ENCODE measurements around the gene DOCK4.

DOCK4 gene

GRCh38 chr7:111787099-111787498 lies 419.1 kb downstream of the DOCK4 start:
- H3K27ac ChIP-seq (ENCODE audit: low read depth, low read length), result no peak overlapping the region
- H3K9ac ChIP-seq (ENCODE audit: low read depth, low read length), result no peak overlapping the region
- no peaks in the 10 kb centered on the region for H3K36me3 ChIP-seq (ENCODE audit: control insufficient read depth, insufficient read depth, low read length)
- H3K4me1 ChIP-seq (ENCODE audit: control insufficient read depth, insufficient read depth, low read length), result peaks cover 23% of the 10 kb centered on the region
- no peaks in the 10 kb centered on the region for H3K9me3 ChIP-seq (ENCODE audit: control insufficient read depth, insufficient read depth, low read length)
- no peaks in the 10 kb centered on the region for H3K27me3 ChIP-seq (ENCODE audit: control insufficient read depth, insufficient read depth, low read length)
- H3K4me3 ChIP-seq (ENCODE audit: low read depth, low read length), result no peak overlapping the region

- Histone ChIP-seq H3K4me1 (ENCODE audit: control insufficient read depth, insufficient read depth, low read length) (peaks cover 23% of the 10 kb centered on the region), H3K9ac (ENCODE audit: low read depth, low read length) (no peak overlapping the region), H3K27ac (ENCODE audit: low read depth, low read length) (peak overlapping the region; percentile 12)
These were observed 421.1 kb downstream of the DOCK4 start for GRCh38 chr7:111785076-111785475.

DNA sequence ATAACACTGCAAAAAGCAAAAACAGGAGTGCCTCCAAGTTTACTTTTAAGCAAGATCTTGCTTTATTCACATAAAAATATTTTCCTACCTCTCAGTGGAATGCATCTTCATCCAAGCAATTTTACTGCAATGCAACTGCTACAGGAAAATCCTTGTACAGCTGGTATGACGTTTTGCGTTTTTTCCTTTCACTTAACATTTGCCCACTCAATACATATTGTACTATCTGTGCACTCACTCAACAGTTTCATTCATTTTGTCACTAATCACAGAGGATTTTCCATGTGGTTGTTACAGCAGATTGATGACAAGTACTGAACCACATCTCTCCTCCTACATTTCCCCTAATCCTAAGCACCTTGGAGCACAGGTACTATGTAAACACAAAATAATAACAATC lies 421.9 kb downstream of the DOCK4 start:
- no peak overlapping the region for H3K4me3 ChIP-seq (ENCODE audit: low read depth, low read length)

More at GRCh38 chr7:111785076-111785475, 421.1 kb downstream of the DOCK4 start:
- Histone ChIP-seq H3K9me3 (ENCODE audit: control insufficient read depth, insufficient read depth, low read length) (no peaks in the 10 kb centered on the region), H3K36me3 (ENCODE audit: control insufficient read depth, insufficient read depth, low read length) (no peaks in the 10 kb centered on the region), H3K27me3 (ENCODE audit: control insufficient read depth, insufficient read depth, low read length) (no peaks in the 10 kb centered on the region), H3K4me3 (ENCODE audit: low read depth, low read length) (no peak overlapping the region)

DNA sequence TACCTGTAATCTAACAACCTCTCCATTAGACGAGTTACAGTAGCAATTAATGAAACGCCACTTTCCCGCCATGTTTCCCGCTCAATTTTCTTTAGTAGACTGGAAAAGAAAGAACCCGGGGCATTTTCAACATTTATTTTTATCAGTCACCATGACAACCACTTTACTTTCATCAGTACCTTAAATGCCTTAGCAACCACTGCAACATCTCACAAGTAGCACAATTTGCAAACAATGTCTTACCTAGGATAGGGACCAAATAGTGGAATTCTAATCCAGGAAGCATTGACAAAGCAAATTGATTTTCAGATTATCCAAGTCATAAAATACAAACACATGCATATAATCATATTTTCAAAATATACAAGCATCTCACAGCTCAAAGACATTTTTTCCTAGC lies 422.3 kb downstream of the DOCK4 start:
- H3K36me3 ChIP-seq (ENCODE audit: control insufficient read depth, insufficient read depth, low read length), result no peaks in the 10 kb centered on the region
- no peak overlapping the region for H3K27ac ChIP-seq (ENCODE audit: low read depth, low read length)
- no peaks in the 10 kb centered on the region for H3K9me3 ChIP-seq (ENCODE audit: control insufficient read depth, insufficient read depth, low read length)
- H3K4me1 ChIP-seq (ENCODE audit: control insufficient read depth, insufficient read depth, low read length), result peaks cover 21% of the 10 kb centered on the region
- no peaks in the 10 kb centered on the region for H3K27me3 ChIP-seq (ENCODE audit: control insufficient read depth, insufficient read depth, low read length)
- no peak overlapping the region for H3K4me3 ChIP-seq (ENCODE audit: low read depth, low read length)
- H3K9ac ChIP-seq (ENCODE audit: low read depth, low read length), result no peak overlapping the region

More for the DNA sequence above, 421.9 kb downstream of the DOCK4 start:
- Histone ChIP-seq H3K4me1 (ENCODE audit: control insufficient read depth, insufficient read depth, low read length) (peaks cover 23% of the 10 kb centered on the region), H3K9me3 (ENCODE audit: control insufficient read depth, insufficient read depth, low read length) (no peaks in the 10 kb centered on the region), H3K27ac (ENCODE audit: low read depth, low read length) (no peak overlapping the region), H3K36me3 (ENCODE audit: control insufficient read depth, insufficient read depth, low read length) (no peaks in the 10 kb centered on the region), H3K9ac (ENCODE audit: low read depth, low read length) (no peak overlapping the region), H3K27me3 (ENCODE audit: control insufficient read depth, insufficient read depth, low read length) (no peaks in the 10 kb centered on the region)

- no peak overlapping the region for H3K4me3 ChIP-seq (ENCODE audit: low read depth, low read length)
- H3K36me3 ChIP-seq (ENCODE audit: control insufficient read depth, insufficient read depth, low read length), result no peaks in the 10 kb centered on the region
- H3K9me3 ChIP-seq (ENCODE audit: control insufficient read depth, insufficient read depth, low read length), result no peaks in the 10 kb centered on the region
- H3K27ac ChIP-seq (ENCODE audit: low read depth, low read length), result no peak overlapping the region
- no peak overlapping the region for H3K9ac ChIP-seq (ENCODE audit: low read depth, low read length)
- peaks cover 12% of the 10 kb centered on the region for H3K4me1 ChIP-seq (ENCODE audit: control insufficient read depth, insufficient read depth, low read length)
- H3K27me3 ChIP-seq (ENCODE audit: control insufficient read depth, insufficient read depth, low read length), result no peaks in the 10 kb centered on the region
These were observed 425.7 kb downstream of the DOCK4 start for GRCh38 chr7:111780527-111780926.

DNA sequence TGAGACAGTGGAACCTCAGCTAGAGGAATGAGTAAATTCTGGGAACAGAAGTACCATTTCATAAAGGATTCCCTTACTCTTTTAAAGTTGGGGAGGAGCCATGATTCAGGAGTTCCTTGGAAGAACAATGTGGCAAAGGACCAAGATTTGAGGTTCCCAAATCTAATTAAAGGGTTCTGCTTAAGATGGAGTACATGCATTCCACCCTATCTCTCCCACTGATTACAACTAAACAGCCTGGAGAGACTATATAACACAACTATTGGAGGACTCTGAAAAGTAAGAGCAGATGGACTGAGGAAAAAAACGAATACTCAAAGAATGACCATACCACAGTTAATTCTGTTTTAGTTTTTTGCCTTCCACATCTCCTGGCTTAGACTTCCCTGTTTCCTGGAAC lies 431.0 kb downstream of the DOCK4 start:
- Histone ChIP-seq H3K27me3 (ENCODE audit: control insufficient read depth, insufficient read depth, low read length) (no peaks in the 10 kb centered on the region), H3K9me3 (ENCODE audit: control insufficient read depth, insufficient read depth, low read length) (no peaks in the 10 kb centered on the region), H3K4me3 (ENCODE audit: low read depth, low read length) (no peak overlapping the region), H3K36me3 (ENCODE audit: control insufficient read depth, insufficient read depth, low read length) (no peaks in the 10 kb centered on the region; the same call in 1 of the 2 replicates), H3K4me1 (ENCODE audit: control insufficient read depth, insufficient read depth, low read length) (peaks cover 17% of the 10 kb centered on the region), H3K27ac (ENCODE audit: low read depth, low read length) (no peak overlapping the region), H3K9ac (ENCODE audit: low read depth, low read length) (no peak overlapping the region)

GRCh38 chr7:111772716-111773115 lies 433.5 kb downstream of the DOCK4 start:
- no peaks in the 10 kb centered on the region for H3K9me3 ChIP-seq (ENCODE audit: control insufficient read depth, insufficient read depth, low read length)
- H3K27ac ChIP-seq (ENCODE audit: low read depth, low read length), result no peak overlapping the region
- H3K36me3 ChIP-seq (ENCODE audit: control insufficient read depth, insufficient read depth, low read length), result peaks cover 6% of the 10 kb centered on the region; the same call in 1 of the 2 replicates
- H3K9ac ChIP-seq (ENCODE audit: low read depth, low read length), result no peak overlapping the region
- H3K4me1 ChIP-seq (ENCODE audit: control insufficient read depth, insufficient read depth, low read length), result peaks cover 32% of the 10 kb centered on the region
- no peak overlapping the region for H3K4me3 ChIP-seq (ENCODE audit: low read depth, low read length)
- H3K27me3 ChIP-seq (ENCODE audit: control insufficient read depth, insufficient read depth, low read length), result no peaks in the 10 kb centered on the region

GRCh38 chr7:111771638-111772037 lies 434.6 kb downstream of the DOCK4 start:
- peaks cover 6% of the 10 kb centered on the region; the same call in 1 of the 2 replicates for H3K36me3 ChIP-seq (ENCODE audit: control insufficient read depth, insufficient read depth, low read length)
- H3K4me3 ChIP-seq (ENCODE audit: low read depth, low read length), result no peak overlapping the region
- no peak overlapping the region for H3K9ac ChIP-seq (ENCODE audit: low read depth, low read length)
- peak overlapping the region; percentile 54 for H3K27ac ChIP-seq (ENCODE audit: low read depth, low read length)
- H3K27me3 ChIP-seq (ENCODE audit: control insufficient read depth, insufficient read depth, low read length), result no peaks in the 10 kb centered on the region
- no peaks in the 10 kb centered on the region for H3K9me3 ChIP-seq (ENCODE audit: control insufficient read depth, insufficient read depth, low read length)
- peaks cover 32% of the 10 kb centered on the region for H3K4me1 ChIP-seq (ENCODE audit: control insufficient read depth, insufficient read depth, low read length)

GRCh38 chr7:111770116-111770515 lies 436.1 kb downstream of the DOCK4 start:
- no peak overlapping the region for H3K4me3 ChIP-seq (ENCODE audit: low read depth, low read length)
- H3K4me1 ChIP-seq (ENCODE audit: control insufficient read depth, insufficient read depth, low read length), result peaks cover 32% of the 10 kb centered on the region
- H3K36me3 ChIP-seq (ENCODE audit: control insufficient read depth, insufficient read depth, low read length), result peaks cover 6% of the 10 kb centered on the region; the same call in 1 of the 2 replicates
- no peaks in the 10 kb centered on the region for H3K27me3 ChIP-seq (ENCODE audit: control insufficient read depth, insufficient read depth, low read length)
- H3K9ac ChIP-seq (ENCODE audit: low read depth, low read length), result no peak overlapping the region
- H3K9me3 ChIP-seq (ENCODE audit: control insufficient read depth, insufficient read depth, low read length), result no peaks in the 10 kb centered on the region
- no peak overlapping the region for H3K27ac ChIP-seq (ENCODE audit: low read depth, low read length)

DNA sequence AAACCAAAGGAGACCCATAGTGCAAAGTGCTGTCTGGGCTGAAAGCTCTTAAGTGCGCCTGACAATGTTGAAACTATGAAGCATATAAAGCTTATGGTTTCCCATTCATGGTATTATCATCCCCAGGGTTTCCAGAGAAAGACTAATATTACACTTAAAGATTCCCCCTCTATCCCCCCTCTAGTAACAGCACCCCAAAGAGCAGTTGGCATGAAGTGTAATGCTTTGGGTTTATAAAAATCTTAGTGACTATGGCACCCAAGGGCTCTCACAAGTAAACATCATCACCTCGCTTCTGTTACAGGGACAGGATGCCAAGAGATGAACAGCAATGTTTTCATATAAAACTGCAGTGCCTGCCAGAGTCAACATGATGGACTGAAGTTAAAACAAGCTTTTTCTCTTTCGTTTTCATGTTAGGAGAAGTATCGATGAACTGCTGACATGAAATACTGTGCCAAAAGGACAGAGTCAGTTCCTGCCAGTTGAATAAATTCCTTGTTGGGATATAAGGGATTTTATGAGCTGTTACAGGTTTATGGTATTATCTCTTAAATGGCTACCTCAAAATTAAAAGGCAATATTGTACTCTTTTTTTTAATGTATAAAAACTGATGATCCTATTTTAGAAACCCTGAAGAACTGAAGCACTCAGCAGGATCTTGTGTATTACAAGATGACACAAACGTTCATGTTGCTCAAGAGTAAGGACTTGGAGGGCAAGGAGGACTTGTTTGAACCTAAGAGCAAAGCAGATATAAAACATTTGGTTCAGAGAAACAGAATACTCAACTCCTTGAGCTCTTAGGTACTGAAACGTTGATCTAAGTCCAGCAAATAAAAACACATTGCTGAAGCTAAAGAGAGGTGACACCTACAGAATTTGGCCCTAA lies 440.2 kb downstream of the DOCK4 start:
- H3K36me3 ChIP-seq (ENCODE audit: control insufficient read depth, insufficient read depth, low read length), result peaks cover 8% of the 10 kb centered on the region
- no peaks in the 10 kb centered on the region for H3K27me3 ChIP-seq (ENCODE audit: control insufficient read depth, insufficient read depth, low read length)
- no peak overlapping the region for H3K9ac ChIP-seq (ENCODE audit: low read depth, low read length)
- no peak overlapping the region for H3K4me3 ChIP-seq (ENCODE audit: low read depth, low read length)
- H3K4me1 ChIP-seq (ENCODE audit: control insufficient read depth, insufficient read depth, low read length), result peaks cover 21% of the 10 kb centered on the region
- no peak overlapping the region for H3K27ac ChIP-seq (ENCODE audit: low read depth, low read length)
- no peaks in the 10 kb centered on the region for H3K9me3 ChIP-seq (ENCODE audit: control insufficient read depth, insufficient read depth, low read length)

DNA sequence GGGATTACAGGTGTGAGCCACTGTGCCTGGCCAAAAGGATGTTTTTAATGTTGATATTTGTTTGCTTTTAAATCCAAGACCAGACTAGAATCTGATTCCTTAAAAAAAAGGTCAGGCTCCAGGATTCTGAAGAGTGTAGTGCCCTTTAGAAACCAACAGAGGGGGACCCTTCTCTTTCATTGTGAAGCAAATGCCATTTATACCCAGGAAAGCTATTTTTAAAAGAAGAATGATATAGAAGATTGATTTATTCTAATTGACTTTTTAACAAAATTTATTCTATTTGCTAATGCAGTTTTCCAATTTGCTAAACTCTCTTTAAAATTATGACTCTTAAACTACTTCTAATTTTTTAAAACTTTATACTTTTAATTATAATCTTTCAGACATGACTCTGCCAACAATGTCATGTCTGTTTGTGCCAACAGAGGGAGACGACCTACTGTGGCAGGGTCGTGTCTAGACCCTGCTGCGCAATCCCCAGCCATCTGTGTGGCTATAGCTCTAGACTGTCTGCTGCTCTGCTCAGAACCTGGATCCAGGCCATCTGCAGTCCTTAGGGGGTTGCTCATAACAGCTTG lies 442.9 kb downstream of the DOCK4 start:
- Histone ChIP-seq H3K9me3 (ENCODE audit: control insufficient read depth, insufficient read depth, low read length) (no peaks in the 10 kb centered on the region), H3K27me3 (ENCODE audit: control insufficient read depth, insufficient read depth, low read length) (no peaks in the 10 kb centered on the region), H3K27ac (ENCODE audit: low read depth, low read length) (no peak overlapping the region), H3K36me3 (ENCODE audit: control insufficient read depth, insufficient read depth, low read length) (peaks cover 11% of the 10 kb centered on the region; the same call in 1 of the 2 replicates), H3K4me3 (ENCODE audit: low read depth, low read length) (no peak overlapping the region), H3K4me1 (ENCODE audit: control insufficient read depth, insufficient read depth, low read length) (no peaks in the 10 kb centered on the region), H3K9ac (ENCODE audit: low read depth, low read length) (no peak overlapping the region)
